ENCODE measurements around the gene PPP1R15A. TPM values are rescaled to one million over a fixed set of nuclear protein-coding genes. Genes with fewer than 3 reads are reported as not detected.
"Not testable (repeated sequence)": the region's sequence is repeated elsewhere in the genome, so short reads cannot be mapped to it uniquely, and the experiment has no call there.

Gene PPP1R15A
- total RNA-seq, 6 experiments from 2014 or later, result 4.5 to 25.6 (median 12.2) TPM

- ATAC-seq, result peak; percentile 83 to 95 (median 92)
- Histone ChIP-seq H3K27me3 (no peaks in the 10 kb centered on the region), H3K4me1 (peaks cover 0 to 29% (median 12%) of the 10 kb centered on the region in 4 donors), H3K27ac (peak overlapping the region; percentile 63 to 88 (median 73)), H3K4me3 (no peak overlapping the region), H3K9me3 (no peaks in the 10 kb centered on the region), H3K36me3 (peaks cover 6 to 50% (median 23%) of the 10 kb centered on the region in 4 donors)
- WGBS (ENCODE audit: insufficient coverage, low coverage, low lambda C conversion rate, missing lambda C conversion rate), result 13% methylated on average over 2 of the region's 14 CpGs
- intact Hi-C loops (cut with DNase I), result loop anchor here in 1 of 2 donors (10.0 kb wide), 1 partner anchor 57 kb away; the partner anchor contains the start of gene FTL
- DNase-seq, result peak; percentile 89 to 95 (median 94)
- TF ChIP-seq, protein P1, sequence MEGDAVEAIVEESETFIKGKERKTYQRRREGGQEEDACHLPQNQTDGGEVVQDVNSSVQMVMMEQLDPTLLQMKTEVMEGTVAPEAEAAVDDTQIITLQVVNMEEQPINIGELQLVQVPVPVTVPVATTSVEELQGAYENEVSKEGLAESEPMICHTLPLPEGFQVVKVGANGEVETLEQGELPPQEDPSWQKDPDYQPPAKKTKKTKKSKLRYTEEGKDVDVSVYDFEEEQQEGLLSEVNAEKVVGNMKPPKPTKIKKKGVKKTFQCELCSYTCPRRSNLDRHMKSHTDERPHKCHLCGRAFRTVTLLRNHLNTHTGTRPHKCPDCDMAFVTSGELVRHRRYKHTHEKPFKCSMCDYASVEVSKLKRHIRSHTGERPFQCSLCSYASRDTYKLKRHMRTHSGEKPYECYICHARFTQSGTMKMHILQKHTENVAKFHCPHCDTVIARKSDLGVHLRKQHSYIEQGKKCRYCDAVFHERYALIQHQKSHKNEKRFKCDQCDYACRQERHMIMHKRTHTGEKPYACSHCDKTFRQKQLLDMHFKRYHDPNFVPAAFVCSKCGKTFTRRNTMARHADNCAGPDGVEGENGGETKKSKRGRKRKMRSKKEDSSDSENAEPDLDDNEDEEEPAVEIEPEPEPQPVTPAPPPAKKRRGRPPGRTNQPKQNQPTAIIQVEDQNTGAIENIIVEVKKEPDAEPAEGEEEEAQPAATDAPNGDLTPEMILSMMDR (IDR thresholded peaks at IDR 0.05), result no peak
- TF ChIP-seq POLR2A (IDR thresholded peaks at IDR 0.05), result peak; percentile 41
Measured at GRCh38 chr19:48907671-48908070, 35.5 kb downstream of the PPP1R15A start.

- peak overlapping the region in 2 of 3 donors; percentile 56 to 88 for H3K27ac ChIP-seq
- not testable (repeated sequence) for H3K4me3 ChIP-seq, DNase-seq, H3K27me3 ChIP-seq, ATAC-seq, H3K9me3 ChIP-seq
- WGBS (ENCODE audit: insufficient coverage, low coverage, low lambda C conversion rate, missing lambda C conversion rate), result 93% methylated on average over 11 of the region's 11 CpGs
- H3K36me3 ChIP-seq, result peaks cover 6 to 67% (median 36%) of the 10 kb centered on the region in 4 donors
- H3K4me1 ChIP-seq, result peaks cover 0 to 24% (median 11%) of the 10 kb centered on the region in 4 donors
- intact Hi-C loops (cut with DNase I), result loop anchor here in 1 of 2 donors (10.0 kb wide), 1 partner anchor 55 kb away; the partner anchor contains the start of gene FTL
Measured at GRCh38 chr19:48909424-48910077, 37.3 kb downstream of the PPP1R15A start.

- Histone ChIP-seq H3K4me1 (peaks cover 0 to 22% (median 11%) of the 10 kb centered on the region in 4 donors), H3K27me3 (no peaks in the 10 kb centered on the region), H3K27ac (no peak overlapping the region), H3K9me3 (no peaks in the 10 kb centered on the region), H3K36me3 (peaks cover 6 to 62% (median 41%) of the 10 kb centered on the region in 4 donors), H3K4me3 (no peak overlapping the region)
- DNase-seq (no peak), ATAC-seq (no peak)
- intact Hi-C loops (cut with DNase I), result no loop called here
- TF ChIP-seq, protein P1 (IDR thresholded peaks at IDR 0.05), result no peak
- no peak for TF ChIP-seq POLR2A (IDR thresholded peaks at IDR 0.05)
- WGBS (ENCODE audit: insufficient coverage, low coverage, low lambda C conversion rate, missing lambda C conversion rate), result 80% methylated on average over 1 of the region's 2 CpGs
Measured at GRCh38 chr19:48910803-48911202, 38.6 kb downstream of the PPP1R15A start.

DNA sequence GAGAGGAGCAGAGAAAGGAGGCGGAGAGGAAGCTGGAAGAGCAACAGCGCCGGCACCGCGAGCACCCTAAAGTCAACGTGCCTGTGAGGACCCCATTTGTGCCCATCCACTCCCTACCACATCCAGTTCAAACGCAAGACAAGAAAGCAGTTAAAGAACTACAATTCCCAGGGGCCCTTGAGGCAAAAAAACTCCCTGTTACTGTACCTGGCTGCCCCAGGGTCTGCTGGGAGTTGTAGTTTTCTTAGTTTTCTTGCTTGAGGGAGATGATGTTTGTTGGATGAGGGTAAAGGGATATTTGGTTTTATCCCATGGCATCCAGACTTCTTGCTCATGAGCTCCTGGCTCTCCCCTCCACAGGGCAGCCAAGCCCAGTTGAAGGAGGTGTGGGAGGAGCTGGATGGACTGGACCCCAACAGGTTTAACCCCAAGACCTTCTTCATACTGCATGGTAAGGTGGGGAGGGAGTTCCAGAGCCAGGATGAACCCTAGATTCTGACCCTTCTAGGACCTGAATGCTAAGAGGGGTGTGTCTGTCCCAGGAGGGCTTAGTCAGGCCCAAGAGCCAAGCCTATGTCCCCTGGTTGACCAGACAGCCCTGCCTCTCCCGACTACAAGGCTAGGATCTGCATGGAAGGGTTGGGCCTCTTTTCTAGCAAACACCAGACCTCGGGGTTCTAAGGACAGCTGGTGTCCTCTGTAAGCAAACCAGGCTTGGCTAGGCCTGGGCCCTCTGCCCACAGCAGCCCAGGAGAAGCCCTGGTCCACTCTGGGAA is 41.1 kb downstream of the PPP1R15A start:
- TF ChIP-seq POLR2A (IDR thresholded peaks at IDR 0.05), result no peak
- TF ChIP-seq, protein P1 (IDR thresholded peaks at IDR 0.05), result no peak
- 90% methylated on average over 2 of the region's 9 CpGs for WGBS (ENCODE audit: insufficient coverage, low coverage, low lambda C conversion rate, missing lambda C conversion rate)
- ATAC-seq (peak in 1 of 4 donors; percentile 28), DNase-seq (no peak)
- Histone ChIP-seq H3K27ac (no peak overlapping the region), H3K4me1 (peaks cover 0 to 7% (median 3%) of the 10 kb centered on the region in 4 donors), H3K9me3 (no peaks in the 10 kb centered on the region), H3K27me3 (no peaks in the 10 kb centered on the region), H3K36me3 (peaks cover 6 to 67% (median 48%) of the 10 kb centered on the region in 4 donors), H3K4me3 (no peak overlapping the region)
- intact Hi-C loops (cut with DNase I), result no loop called here

Measured in right lobe of liver (tissue), 6 donors.